Fibroblast of skin of back (primary cell): ENCODE data around the gene LRRC49.
A peak's percentile ranks its signal among the peaks of the same experiment; 100 is the strongest.
"Not testable (repeated sequence)": the region's sequence is repeated elsewhere in the genome, so short reads cannot be mapped to it uniquely, and the experiment has no call there.

Source experiments
- DNase-seq: peaks from one replicate; pipeline ENCODE4 v3.0.0-alpha.2; 2013

LRRC49 gene

DNA sequence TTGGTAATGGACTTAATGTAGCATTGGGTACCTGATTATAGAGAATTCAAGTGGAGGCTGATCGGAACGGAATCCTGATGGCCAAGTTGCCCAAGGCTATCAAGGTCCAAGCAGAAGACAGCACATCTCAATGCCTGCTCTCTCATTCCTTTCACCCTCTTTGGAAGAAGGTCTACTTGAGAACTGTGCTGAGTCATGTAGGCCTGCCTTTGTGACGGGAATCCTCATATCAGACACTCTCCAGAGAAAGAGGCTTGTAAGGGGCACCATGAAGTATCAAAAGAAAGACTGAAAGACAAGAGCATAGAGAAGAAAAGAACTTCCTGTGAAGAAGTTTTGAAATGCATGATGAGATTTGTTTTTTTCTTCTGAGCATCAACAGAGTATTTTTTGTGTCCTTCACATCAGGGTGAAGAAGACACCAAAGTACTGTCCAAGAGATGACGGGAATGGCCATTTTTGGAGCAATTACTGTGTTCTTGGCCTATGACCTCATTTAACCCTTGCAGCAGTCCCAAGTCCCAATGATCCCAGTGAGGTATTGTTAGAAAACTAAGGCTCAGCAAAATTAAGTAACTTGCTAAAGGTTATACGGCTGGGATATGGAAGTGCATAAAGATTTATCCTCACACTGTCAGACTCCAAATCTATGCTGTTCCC, 25.5 kb upstream of the LRRC49 start:
- peak; percentile 35 for DNase-seq

DNA sequence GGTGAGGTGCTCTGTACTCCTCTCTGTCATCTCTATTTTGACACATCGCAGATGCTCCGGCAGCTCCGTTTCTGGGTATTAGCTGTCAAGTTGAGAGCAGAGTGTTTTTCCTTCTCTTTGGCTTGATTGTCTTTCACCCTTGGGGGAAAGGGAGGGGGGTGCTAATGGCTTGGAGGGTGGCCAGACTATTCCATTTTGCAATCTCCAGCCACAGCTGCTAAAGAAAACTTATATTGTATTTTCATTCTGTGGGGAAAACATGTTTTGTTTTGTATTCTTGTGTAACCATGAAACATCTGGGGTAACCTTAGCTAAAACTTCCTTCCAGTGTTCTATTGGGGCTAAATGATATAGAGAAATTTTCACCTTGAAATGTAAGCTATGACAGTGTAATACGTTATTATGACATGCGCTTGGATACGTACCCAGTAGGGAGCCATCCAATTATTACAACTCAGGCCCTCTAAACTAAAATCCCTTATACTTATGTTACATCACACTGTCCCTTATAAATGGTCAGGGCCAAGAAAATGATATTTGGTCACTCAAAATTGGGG, 24.6 kb upstream of the LRRC49 start:
- peak; percentile 41 for DNase-seq

DNA sequence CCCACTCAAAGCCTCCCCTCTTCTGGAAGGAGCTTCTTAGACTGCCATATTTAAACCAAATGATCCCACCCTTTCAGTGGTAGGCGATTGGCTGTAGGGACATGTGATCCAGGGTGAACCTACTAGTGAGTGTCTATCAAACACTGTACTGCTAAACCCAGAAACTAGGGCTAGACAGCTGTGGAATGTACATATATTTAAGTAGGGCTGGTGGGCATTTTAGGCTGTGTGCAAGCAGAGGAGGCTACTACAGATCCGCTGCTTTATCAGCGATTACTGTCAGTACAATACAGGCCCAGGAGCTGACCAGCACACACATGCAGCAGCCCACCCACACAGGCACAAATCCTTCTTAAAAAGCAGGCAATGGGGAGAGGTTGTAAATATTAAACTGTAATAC, 23.3 kb upstream of the LRRC49 start:
- DNase-seq: no peak

DNA sequence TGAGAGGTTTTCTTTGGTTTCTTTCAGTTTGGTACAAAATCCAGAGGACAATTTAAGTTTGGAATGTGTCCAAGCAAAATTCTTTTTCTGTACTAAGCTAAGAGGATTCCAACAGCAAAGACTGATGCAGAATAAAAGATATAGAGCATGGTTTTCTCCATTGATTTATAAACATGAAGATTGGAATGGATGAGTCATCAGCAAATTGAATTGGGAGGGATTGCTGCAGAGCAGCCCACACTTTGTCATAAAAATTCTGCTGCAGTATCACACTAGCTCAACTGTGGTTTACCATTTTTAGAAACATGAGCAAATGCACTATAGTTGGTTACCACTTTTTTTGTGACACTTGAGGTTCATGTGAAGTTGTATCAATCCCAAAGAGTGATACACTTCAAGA, 22.6 kb upstream of the LRRC49 start:
- DNase-seq: peak; percentile 81

DNA sequence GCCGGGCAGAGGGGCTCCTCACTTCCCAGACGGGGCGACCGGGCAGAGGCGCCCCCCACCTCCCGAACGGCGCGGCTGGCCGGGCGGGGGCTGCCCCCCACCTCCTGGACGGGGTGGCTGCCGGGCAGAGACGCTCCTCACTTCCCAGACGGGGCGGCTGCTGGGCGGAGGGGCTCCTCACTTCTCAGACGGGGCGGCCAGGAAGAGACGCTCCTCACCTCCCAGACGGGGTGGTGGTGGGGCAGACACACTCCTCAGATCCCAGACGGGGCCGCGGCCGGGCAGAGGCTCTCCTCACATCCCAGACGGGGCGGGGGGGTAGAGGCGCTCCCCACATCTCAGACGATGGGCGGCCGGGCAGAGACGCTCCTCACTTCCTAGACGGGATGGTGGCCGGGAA, 21.1 kb upstream of the LRRC49 start:
- not testable (repeated sequence) for DNase-seq

DNA sequence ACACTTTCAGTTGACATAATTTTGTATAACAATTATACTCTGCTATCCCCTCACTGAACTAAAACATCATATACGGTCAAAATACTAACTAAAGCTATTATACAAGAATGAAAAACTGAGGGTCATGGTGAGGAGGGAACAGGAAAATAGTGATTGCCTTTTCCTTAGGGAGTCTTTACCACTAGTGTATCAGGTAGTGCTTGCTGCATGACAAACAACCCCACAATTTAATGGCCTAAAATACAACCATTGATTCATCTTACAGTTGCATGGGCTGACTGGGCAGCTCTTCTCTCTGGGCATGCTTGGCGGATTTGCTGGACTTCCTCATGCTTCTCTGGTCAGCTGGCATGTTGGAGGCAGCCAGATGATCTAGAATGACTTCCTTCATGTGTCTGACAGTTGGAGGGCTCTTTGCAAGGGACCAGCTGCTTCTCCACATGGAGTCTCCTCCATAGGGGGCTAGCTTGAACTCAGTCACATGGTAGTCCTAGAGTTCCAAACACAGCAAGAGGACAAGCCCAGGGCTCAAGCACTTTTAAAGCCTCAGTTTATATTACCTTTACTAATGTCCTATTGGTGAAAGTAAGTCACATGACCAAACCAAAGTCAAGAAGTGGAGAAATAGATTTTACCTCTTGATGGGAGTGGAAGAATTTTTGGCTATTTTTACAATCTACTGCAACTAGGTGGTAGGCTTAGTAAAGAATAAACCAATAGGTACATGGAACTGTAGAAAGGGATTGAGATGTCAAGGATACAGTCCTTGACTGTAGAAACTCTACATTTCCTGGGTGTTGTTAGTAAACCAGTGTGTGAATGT, 19.2 kb upstream of the LRRC49 start:
- DNase-seq: no peak

DNA sequence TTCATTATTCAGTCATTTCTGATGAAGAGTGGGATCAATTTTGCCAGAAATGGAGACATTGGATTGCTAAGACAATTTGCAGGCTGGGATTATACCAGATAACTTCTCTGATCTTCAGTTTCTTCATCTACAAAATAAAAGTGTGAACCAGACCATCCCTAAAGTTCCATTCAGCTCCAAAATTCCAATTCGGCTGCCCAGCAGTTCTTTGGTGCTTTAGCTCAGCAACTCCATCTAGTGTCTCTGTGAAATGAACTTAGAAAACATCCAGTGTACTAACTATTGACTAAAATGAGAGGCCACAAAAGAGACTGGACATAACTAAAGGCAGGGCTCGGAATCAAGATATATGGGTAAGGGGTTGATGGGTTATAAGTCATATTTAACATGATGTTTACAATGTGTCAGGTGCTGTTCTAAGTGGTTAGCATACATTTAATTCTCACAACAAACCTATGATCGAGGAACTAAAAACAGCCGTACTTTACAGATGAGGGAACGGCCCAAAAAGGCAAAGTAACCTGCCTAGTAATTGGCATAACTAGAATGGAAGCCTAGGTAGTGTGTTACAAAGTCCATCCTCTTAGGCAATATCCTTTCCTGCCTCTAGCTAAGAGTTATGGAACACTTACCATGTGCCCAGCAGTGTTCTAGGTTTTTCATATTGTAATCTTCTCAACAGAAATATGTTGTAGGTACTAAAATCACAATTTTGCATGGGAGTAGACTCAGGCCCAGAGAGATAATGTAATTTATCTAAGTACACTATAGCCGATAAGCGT, 17.4 kb upstream of the LRRC49 start:
- peak; percentile 65 for DNase-seq

DNA sequence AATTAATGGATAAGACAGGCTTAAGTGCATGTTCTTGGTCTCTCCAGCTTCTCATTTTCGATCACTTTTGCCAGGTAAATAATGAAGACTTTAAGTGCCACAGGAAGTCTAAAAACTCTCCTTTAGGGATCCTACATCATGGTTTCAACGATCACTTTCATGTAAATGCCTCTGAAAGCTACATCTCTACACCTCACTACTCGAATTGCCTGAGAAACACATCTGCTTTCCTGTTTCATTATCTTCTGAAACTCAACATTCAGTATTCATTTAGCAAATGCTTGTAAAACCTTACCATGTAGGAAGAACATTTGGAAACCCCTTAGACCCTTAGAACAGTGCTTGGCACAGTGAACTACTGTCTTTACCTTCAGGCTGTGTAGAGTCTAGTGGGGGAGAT, 16.6 kb upstream of the LRRC49 start:
- no peak for DNase-seq

DNA sequence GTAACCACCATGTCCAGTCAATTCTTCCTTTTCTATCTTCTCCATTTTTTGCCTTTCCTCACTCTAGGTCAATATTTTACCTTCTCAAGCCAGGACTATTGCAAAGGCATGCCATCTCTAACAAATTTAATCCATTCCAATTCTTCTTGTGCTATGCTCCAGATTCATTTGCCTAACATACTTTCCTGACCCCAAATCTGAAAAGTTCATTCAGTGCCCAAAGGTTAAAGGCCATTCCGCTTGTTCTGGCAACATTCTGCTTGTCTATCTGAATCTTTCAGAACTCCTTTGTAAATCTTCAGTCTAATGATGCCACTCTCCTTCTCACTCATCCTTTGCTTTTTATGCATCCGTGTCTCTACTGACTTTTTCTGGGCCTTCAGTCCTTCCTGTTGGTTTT, 15.9 kb upstream of the LRRC49 start:
- DNase-seq: no peak

DNA sequence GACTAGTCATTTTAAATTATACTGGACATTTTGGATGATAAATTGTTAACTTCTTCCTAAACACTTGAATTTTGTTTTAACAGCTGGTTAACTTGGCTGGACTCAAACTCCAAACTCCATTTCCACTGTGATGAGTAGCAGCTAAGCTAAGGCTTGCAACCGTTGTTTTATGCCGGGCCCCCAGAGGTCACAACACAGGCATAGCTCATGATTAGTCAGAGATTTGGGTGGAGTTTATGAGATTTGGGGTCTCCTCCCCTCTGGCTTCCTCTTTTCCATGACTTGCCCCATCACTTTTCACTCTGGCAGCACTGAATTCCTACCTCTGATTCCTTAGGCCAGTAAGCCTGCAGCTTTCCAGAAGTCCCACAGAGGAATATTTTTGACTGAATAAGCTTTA, 13.2 kb upstream of the LRRC49 start:
- peak; percentile 77 for DNase-seq

DNA sequence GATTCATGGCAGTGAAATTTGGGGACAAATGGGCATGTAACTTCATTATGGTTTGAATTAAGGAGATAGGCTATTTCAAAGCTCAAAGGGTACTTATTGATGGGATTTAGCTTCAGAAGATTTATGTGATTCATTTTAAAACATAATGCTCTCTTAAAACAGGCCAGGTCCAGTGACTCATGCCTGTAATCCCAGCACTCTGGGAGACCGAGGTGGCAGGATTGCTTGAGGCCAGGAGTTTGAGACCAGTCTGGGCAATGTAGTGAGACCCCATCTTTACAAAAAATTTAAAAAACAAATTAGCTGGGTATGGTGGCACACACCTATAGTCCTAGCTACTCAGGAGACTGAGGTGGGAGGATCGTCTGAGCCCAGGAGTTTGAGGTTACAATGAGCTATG, 11.8 kb upstream of the LRRC49 start:
- DNase-seq: no peak

DNA sequence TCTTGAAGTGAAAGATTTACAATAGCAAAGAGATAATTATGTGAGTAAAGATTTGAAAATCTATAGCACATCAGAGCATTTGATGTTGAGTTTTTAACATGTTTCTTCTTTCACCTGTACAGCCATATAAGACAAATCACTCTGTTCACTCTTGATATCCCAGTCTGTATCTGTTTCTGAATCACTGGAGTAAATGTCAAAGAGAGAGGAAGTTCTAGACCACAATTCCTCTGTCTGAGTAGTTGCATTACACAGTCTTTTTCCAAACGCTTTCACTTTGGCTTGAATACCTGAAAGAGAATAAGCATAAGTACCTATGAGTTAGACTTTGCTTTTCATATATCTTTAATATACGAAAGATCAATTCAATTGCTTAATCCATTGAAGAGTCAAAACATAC, 10.3 kb upstream of the LRRC49 start:
- no peak for DNase-seq

DNA sequence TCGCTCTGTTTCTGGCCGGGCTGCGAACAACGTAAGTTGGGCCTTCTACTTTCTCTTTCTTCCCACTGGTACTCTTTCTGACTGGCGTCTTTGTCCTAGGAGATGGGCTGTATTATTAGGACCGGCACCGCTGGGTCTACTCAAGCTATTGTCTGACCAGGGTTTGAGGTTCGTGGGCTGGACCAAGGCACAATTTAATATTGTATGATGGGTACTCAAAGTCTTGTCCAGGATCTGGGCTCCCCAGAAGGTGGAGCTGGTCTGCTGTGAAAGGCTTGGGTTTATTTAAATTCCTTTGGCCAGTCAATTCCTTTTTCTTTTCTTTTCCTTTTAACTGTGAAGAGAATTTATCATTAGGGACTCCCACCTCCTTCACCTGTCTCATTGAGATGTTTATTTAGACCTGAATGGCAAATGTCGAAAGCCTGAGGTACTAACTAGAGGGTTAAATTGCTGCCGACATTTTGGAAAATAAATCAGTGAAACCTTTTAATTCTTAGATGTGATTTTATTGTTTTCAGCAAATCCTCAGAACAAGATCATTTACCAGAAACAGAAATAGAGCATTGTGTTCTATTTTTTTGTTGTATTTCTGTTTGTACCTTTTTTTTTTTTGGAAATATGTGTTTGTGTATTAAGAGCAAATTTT, 410 bp downstream of the LRRC49 start:
- peak; percentile 77 for DNase-seq

DNA sequence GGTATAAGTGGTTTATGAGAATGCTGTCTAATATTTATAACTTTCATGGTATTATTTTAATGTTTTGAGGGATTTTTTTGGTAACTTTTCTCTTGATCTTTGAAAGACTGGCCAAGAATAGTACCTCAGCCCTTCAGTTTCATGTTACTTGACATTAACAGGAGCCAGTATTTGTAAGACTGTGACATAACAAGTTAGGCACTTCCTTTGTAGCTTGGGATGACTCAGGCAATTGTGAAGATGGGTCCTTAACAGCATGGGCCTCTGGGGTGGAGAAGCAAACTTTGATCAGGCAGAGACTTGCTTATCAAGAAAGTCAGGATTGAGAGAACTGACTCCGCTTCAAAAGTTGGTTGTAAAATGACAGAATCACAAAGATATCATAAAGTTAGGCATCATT, 9.5 kb downstream of the LRRC49 start:
- DNase-seq: peak; percentile 92

DNA sequence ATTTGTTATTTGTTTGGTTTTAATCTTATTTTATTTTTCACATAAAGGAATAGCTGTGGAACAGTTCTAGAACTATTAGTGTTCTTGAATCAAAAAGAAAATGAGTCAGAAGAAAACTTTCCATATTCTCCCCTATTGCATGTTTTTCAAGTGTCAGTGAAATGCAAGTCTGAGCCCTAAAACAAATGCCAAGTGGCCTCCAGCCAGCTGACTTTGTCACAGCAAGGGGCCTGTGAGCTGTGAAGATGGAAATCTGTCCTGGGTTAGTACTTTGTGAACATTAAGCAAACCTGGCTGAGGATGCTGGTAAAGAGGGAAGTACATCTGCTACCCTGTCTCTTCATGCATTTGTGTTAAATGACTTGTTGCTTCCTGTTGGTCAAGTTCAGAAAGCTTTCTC, 14.2 kb downstream of the LRRC49 start:
- DNase-seq: peak; percentile 70

DNA sequence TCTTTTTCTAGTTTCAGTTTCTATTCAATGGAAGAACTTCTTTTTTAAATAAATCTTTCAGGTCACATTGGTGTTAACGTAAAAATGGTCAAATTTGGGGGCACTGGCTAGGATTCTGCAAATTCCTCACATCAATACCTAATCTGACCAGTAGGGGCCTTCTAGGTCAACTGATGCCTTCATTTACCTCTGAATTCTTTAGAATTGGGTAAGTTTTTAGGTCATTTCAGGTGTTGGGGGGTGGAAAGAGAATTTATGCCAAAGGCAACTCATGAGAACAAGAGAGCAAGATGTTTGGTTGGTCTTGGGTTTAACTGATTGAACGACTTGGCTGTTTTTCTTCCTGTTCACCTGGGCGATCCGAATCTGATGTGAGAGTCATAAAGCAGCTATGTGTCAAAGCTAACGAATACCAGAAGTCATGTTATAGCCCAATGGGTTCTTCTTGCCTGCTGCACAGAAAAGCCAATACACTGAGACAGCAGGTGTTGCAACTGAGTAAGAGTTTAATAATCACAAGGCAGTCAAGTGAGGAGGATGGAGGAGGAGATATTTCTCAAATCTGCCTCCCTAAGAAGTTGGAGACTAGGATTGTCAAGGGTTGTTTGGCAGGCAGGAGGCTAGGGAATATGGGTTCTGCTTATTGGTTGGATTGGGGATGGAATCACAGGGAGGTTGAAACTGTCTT, 15.3 kb downstream of the LRRC49 start:
- DNase-seq: no peak

DNA sequence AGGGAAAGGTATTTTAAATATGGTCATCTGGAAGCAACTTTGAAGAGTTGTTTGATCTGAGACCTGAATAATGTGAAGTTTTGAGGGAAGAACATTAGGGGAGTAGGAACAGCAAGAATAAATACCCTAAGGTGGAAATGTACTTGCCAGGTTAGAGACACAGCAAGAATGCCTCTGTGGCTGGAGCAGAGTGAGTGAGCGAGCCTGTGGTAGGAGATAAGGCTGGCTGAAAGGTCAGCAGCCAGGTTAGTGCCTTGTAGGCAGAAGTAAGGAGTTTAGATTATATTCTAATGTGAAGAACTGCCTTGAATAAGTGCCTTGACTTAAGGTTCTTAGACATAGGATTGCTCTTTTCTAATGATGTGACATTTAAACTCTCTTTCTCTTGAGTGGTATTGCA, 18.3 kb downstream of the LRRC49 start:
- DNase-seq: no peak

DNA sequence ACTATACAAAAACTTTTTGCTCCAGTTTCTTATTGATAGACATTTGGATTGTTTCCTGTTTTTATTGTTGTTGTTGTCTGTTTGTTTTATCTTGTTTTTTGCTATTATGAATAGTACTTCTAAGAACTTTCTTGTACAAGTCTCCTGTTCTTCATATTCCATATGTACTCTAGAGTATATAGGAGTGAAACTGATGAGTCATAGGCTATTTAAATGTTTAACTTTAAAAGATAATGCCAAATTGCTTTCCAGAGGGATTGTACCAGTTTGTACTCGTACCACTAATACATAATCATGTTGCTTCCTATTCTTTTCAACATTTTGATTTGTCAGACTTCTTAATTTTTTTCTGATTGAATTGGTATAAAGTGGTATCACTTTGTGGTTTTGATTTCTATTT, 19.6 kb downstream of the LRRC49 start:
- no peak for DNase-seq

DNA sequence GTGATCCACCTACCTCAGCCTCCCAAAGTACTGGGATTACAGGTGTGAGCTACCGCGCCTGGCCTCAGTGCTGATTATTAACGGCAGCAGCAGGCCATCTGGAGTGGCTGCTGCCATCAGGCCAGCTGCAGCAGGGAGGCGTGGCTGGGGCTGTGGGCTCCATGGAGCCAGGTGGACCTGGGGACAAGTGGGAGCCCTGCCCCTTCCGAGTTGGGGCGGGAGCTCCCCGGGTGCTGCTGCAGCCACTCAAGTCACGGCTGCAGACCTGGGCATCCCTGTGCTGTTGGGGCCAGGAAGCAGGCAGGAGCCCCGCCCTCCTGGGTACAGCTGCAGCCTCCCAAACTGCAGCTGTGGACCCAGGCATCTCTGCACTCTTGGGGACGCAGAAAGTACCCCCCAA, 23.9 kb downstream of the LRRC49 start:
- no peak for DNase-seq

DNA sequence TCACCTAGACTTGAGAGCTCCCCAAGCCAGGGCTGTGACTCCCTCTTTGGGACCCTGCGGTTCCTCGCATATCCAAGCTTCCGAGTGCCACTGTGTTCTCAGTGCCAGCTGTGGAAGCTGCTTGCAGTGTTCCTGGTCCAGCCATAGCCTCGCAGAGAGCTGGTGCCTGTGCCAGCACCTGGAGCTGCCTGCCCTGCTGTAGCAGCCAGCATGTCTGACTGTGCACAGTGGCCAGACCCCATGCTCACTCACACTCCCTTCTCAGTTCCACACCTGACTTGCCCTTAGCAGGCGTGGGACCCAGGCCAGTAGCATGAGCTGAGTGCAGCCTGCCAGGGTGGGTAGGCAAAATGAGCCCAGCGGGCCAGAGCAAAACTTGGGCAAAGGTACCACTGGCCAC, 25.3 kb downstream of the LRRC49 start:
- DNase-seq: no peak

DNA sequence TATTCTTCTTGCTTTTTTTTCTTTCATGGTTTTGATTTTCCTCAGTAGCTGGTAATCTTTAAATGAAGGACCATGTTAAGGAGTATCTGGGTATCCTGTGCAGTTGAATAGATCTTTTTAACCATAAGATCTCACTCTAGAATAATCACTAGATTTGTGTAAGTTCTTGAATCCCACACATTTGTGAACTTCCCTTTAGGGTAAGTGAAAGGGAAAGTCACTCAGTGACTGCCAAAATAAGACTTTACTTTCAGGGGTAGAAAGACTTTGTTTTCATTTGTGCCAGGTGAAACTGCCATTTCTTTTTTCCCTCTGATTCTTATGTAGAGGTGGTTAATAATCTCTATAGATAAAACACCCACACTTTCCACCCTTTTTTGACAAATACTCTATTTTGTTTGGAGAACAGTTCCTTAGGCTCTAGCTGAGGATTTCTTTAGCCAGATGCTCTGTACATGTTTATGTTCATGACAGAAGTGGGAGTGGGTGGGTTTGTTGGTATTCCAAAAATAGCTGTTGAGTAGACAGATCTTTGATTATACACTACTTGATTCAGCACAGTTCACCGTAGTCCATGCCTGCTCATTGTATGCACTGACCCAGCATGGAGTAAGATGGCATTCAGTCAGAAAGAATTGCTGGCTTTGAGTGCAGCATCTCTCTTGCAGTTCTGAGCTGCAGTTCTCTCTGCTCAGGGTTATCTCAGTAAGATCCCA, 28.5 kb downstream of the LRRC49 start:
- no peak for DNase-seq
